K562 (cell line): Measurements from ENCODE around the gene HRH3. TPM values are rescaled to one million over a fixed set of nuclear protein-coding genes. Genes with fewer than 3 reads are reported as not detected.
A peak's percentile ranks its signal among the peaks of the same experiment; 100 is the strongest.

Experiments
- SAFB ChIP-seq: fragments of 200-400 bp; formaldehyde crosslinking; IDR thresholded peaks from 2 replicates; pipeline ENCODE4 v1.6.1; 2017; ENCODE audit warnings: low read depth, low read length, borderline replicate concordance
- polyA plus RNA-seq, 8 experiments: library from polyadenylated mRNA; depleted of rRNA in 4 of 8; stranded (reverse) in 5 of 8; unstranded in 3 of 8; fragments of >200 nt; fragmentation: Nextera tagmentation in 2 of 8; fragmentation: Illumina TruSeq in 1 of 8; extraction: Ambion mirVana in 2 of 8; extraction: Trizol in 1 of 8; gene quantifications; 2 replicates each; pipeline versions ENCODE4 v1.2.1 to v1.2.3, GENCODE V29; 2011 to 2014; ENCODE audit warnings: inconsistent platforms in 1 of 8, missing spikeins in 1 of 8
- total RNA-seq, 7 experiments: library from RNA; depleted of rRNA in 6 of 7; stranded (reverse); fragments of >200 nt in 6 of 7; fragmentation: Illumina TruSeq in 2 of 7; extraction: Trizol in 2 of 7; gene quantifications; 2 replicates each; pipeline versions ENCODE4 v1.2.1 to v1.2.3, GENCODE V29; 2011 to 2021; ENCODE audit warnings: low replicate concordance in 1 of 7
- TF ChIP-seq, protein P1 (sequence below), 3 experiments: IDR thresholded peaks in 2 of 3; conservative IDR thresholded peaks in 1 of 3; 2 replicates each; pipeline ENCODE4 v1.5.1; 2011 to 2012; ENCODE audit warnings: low read length in 3 of 3, mild to moderate bottlenecking in 3 of 3, control low read depth in 2 of 3, improper control_type of control experiment in 1 of 3, inconsistent platforms in 1 of 3, low read depth in 1 of 3, mixed read lengths in 1 of 3, moderate library complexity in 1 of 3; ENCODE audit not compliant: insufficient read depth in 2 of 3
- TF ChIP-seq, protein P2 (sequence below): sonication (generic); formaldehyde crosslinking; IDR thresholded peaks from 2 replicates; pipeline ENCODE4 v1.8.1; 2023; ENCODE audit warnings: mild to moderate bottlenecking, missing genetic modification reagents

HRH3 gene
- total and polyA plus RNA-seq, 9 of the 15 experiments (the other 6 are each of a cell fraction or from before 2014, with no cell fraction given) = not detected

DNA sequence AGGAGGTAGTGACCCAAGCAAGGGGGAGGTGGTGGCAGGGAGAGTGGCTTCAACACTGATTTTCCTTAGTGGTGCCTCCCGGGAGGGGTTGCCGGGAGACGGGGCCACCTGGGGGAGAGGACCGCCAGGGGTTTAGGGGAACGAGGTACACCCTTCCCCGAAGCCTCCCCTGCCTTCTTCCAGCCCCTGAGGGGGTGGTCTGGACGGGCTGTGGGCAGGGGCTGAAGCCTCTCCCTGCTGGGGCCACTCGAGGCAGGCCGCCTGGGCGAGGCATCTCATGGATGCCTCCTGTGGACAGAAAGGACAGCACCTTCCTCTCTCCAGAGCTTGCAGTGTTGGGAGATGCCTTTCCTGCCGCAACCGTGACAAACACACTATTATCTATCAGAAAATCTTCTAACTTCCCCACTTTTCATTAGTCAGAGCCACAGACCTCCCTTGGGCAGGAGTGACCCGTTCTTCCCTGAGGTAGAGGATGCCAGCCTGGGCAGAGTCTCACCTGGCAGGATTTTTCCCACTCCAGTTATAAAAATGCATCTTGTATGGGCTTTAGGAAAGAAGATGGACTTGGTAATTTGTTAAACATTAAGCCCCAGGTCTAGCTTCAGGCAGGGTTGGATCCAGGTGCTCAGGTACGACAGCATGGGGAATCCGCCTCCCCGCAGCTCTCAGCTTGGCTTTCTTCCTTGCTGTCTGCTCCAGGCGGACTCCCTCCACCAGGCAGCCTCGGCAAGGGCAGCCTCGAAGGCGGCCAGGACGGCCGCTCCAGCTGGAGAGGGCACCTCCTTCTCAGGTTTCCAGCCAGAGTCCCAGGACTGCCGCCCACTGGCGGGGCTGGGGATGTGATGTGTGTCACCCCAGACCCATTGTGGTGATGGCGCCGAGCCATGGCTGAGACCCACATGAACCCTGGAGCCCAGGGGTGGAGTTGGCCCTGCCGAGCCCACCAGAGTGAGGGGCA lies 11.0 kb downstream of the HRH3 start (continued):
- TF ChIP-seq, protein P1, sequence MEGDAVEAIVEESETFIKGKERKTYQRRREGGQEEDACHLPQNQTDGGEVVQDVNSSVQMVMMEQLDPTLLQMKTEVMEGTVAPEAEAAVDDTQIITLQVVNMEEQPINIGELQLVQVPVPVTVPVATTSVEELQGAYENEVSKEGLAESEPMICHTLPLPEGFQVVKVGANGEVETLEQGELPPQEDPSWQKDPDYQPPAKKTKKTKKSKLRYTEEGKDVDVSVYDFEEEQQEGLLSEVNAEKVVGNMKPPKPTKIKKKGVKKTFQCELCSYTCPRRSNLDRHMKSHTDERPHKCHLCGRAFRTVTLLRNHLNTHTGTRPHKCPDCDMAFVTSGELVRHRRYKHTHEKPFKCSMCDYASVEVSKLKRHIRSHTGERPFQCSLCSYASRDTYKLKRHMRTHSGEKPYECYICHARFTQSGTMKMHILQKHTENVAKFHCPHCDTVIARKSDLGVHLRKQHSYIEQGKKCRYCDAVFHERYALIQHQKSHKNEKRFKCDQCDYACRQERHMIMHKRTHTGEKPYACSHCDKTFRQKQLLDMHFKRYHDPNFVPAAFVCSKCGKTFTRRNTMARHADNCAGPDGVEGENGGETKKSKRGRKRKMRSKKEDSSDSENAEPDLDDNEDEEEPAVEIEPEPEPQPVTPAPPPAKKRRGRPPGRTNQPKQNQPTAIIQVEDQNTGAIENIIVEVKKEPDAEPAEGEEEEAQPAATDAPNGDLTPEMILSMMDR (IDR thresholded peaks at IDR 0.05 in 2 of 3, conservative IDR thresholded peaks at IDR 0.05 in 1 of 3; ENCODE audit: insufficient read depth in 2 of 3, low read depth in 1 of 3, low read length in 3 of 3) = peak; percentile 46 to 54 (median 49); a peak in 5 of 6 replicates
- TF ChIP-seq, protein P2, sequence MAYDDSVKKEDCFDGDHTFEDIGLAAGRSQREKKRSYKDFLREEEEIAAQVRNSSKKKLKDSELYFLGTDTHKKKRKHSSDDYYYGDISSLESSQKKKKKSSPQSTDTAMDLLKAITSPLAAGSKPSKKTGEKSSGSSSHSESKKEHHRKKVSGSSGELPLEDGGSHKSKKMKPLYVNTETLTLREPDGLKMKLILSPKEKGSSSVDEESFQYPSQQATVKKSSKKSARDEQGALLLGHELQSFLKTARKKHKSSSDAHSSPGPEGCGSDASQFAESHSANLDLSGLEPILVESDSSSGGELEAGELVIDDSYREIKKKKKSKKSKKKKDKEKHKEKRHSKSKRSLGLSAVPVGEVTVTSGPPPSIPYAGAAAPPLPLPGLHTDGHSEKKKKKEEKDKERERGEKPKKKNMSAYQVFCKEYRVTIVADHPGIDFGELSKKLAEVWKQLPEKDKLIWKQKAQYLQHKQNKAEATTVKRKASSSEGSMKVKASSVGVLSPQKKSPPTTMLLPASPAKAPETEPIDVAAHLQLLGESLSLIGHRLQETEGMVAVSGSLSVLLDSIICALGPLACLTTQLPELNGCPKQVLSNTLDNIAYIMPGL (CRISPR knock-in tag) = no peak
- TF ChIP-seq SAFB = no peak
- TF ChIP-seq, all 486 proteins: peak for 6
